A549 treated with CORT108297 at 1 μM for 4 hours (cell line): Measurements from ENCODE around the gene GNA14. TPM values are rescaled to one million over a fixed set of nuclear protein-coding genes. Genes with fewer than 3 reads are reported as not detected.

Experiments
- total RNA-seq: library from RNA; stranded (reverse); fragments of 200-300 nt; extraction: Qiagen RNA extraction; gene quantifications from 5 replicates; pipeline ENCODE4 v1.2.3, GENCODE V29; 2022

Gene GNA14
- total RNA-seq, result not detected in 5 replicates

DNA sequence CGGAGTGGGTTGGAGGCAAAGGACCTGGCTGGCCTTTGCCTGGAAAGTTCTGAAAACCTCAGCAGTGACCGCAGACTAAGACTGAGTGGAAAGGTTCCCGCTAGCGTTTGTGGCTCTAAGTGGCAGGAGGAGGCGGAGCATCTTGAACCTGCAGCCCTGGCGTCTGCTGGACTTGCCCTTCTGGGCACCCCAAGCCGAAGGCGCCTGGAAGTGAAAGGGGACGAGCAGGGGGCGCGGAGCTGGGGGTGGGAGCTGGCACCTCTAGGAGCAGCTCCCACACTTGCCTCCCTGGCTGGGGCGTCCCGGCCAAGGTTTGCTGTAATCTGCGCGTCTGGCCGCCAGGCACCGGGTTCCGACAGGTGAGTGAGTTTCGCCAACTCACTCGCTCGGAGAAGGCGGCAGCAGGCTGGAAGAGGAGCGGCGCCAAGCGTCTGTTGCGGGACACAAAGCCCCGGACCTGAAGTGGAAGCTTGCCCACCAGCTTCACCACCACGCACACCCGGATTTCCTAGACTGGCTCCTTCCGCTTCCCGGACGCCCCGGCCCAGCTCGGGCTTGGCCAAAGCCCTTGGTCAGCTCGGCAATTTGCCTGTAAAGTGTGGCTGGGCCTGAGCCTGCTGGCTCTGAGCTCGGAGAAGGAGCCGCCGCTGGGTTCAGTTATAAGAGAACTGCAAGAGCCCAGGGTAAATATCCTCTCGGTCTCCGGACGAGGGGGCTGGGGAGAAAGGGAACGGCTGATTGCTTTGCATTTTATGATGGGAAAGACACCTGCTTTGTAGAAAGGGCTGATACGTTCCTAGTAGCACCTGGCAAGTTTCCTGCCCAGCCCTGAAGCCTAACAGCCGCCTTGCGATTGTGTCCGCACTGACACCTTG is at the start of gene GNA14:
Gene GNA14, minus strand, starts transcription at position 89 of the 875 bp plus-strand sequence. CDS start 529 bp downstream, outside the sequence.

